ENCODE measurements around the gene C6orf47. TPM values are rescaled to one million over a fixed set of nuclear protein-coding genes. Genes with fewer than 3 reads are reported as not detected.
A peak's percentile ranks its signal among the peaks of the same experiment; 100 is the strongest.

Gene C6orf47
- total RNA-seq, 1 experiment from 2014 or later: 19.4 TPM

DNA sequence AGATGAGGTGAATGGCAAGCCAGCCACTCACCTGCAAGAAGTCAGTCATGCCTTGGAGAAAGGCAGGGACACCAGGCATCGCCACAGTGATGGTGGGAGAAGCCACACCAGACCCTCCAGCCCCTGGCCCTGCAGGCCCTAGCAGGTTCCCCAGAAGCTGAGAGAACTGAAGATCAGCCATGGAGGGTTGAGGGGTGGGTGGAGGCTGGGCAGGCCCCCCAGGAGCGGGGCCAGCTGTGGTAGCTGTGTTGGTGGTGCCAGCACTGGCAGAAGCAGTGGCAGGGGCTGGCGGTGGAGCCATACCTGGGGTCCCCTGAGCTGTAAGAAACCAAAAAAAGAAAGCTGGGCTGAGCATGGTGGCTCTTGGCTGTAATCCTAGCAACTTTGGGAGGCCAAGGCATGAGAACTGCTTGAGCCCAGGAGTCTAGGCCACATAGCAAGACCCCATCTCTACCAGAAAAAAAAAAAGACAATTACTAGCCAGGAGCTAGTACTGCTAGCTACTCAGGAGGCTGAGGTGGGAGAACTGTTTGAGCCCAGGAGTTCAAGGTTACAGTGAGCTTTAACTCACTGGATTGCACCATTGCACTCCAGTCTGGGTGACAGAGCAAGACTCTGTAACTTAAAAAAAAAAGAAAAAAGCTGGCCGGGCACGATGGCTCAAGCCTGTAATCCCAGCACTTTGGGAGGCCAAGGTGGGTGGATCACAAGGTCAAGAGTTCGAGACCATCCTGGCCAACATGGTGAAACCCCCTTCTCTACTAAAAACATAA is 17.6 kb downstream of the C6orf47 start:
- no peak overlapping the region for H3K4me3 ChIP-seq (ENCODE audit: low read depth, low read length)
- no peaks in the 10 kb centered on the region for H3K27me3 Mint-ChIP-seq (ENCODE audit: insufficient read depth, unreplicated experiment)
- H3K9me3 ChIP-seq: no peaks in the 10 kb centered on the region
- H3K9me3 Mint-ChIP-seq (ENCODE audit: unreplicated experiment): no peaks in the 10 kb centered on the region
- BruUV-seq (replicated peaks): no TSS peak
- ChIA-PET CTCF (no interaction called here), POLR2A (interaction anchor here (0.6 kb wide), 1 partner anchor 18 kb away, joined by 4 read pairs; no protein-coding TSS in a partner anchor)
- no peak overlapping the region for H3K4me3 Mint-ChIP-seq (ENCODE audit: unreplicated experiment)
- H3K36me3 Mint-ChIP-seq (ENCODE audit: insufficient read depth, unreplicated experiment): peaks cover 76% of the 10 kb centered on the region
- H3K36me3 ChIP-seq (ENCODE audit: control insufficient read depth, insufficient read depth, low read length): peaks cover 10% of the 10 kb centered on the region
- TF ChIP-seq, protein P1, sequence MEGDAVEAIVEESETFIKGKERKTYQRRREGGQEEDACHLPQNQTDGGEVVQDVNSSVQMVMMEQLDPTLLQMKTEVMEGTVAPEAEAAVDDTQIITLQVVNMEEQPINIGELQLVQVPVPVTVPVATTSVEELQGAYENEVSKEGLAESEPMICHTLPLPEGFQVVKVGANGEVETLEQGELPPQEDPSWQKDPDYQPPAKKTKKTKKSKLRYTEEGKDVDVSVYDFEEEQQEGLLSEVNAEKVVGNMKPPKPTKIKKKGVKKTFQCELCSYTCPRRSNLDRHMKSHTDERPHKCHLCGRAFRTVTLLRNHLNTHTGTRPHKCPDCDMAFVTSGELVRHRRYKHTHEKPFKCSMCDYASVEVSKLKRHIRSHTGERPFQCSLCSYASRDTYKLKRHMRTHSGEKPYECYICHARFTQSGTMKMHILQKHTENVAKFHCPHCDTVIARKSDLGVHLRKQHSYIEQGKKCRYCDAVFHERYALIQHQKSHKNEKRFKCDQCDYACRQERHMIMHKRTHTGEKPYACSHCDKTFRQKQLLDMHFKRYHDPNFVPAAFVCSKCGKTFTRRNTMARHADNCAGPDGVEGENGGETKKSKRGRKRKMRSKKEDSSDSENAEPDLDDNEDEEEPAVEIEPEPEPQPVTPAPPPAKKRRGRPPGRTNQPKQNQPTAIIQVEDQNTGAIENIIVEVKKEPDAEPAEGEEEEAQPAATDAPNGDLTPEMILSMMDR (IDR thresholded peaks at IDR 0.05; ENCODE audit: insufficient read depth in 1 of 2, low read depth in 1 of 2, low read length in 1 of 2, severe bottlenecking in 1 of 2, unreplicated experiment in 1 of 2): no peak
- no peaks in the 10 kb centered on the region for H3K4me1 ChIP-seq
- H3K27me3 ChIP-seq (replicated peaks; ENCODE audit: control insufficient read depth, insufficient read depth, low read length): no peaks in the 10 kb centered on the region
- no peaks in the 10 kb centered on the region for H3K4me1 Mint-ChIP-seq (ENCODE audit: low read depth, unreplicated experiment)
- intact Hi-C loops (cut with micrococcal nuclease; ENCODE audit: unreplicated experiment): no loop called here
- DNase-seq: no peak
- no peak overlapping the region for H3K27ac Mint-ChIP-seq (ENCODE audit: unreplicated experiment)

DNA sequence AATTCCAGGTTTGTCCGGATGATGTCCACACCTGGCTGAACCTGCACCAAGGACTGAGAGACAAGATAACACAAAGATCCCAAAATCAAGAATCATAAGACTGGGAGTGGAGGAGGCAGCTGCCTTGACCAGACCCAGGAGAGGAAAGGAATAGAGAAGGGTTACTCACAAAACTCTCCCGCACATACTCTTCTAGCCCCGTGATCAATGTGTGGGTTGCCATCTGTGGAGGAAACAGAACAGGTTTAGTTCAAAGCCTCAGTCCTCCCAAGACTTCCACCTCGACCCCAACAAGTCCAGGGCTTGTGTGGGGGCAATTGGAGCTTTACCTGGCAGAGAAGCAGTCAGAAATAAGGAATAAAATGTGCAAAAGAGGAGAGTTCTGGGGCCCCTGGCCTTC is 19.2 kb downstream of the C6orf47 start:
- H3K36me3 Mint-ChIP-seq (ENCODE audit: insufficient read depth, unreplicated experiment): peaks cover 81% of the 10 kb centered on the region
- POLR2A ChIA-PET: no interaction called here

DNA sequence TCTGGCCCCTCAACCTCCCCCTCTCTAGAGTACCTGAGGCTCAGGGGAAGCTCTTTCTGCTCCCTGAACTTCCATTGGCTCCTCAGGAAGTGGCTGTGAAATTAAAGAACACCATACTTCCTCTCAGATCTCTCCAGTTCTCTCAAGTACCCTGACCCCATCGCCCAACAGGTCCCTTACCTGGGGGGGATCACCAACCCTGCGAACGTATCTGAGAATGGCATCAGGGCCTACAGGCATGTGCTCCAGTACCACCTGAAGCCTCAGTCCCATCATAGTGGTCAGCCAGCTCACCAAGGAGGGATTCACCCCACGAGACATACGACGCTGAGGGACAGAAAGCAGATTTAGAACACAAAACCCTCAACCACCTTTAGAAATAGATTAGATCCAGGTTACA is 20.0 kb downstream of the C6orf47 start:
- Histone ChIP-seq H3K27me3 (replicated peaks; ENCODE audit: control insufficient read depth, insufficient read depth, low read length) (no peaks in the 10 kb centered on the region), H3K36me3 (ENCODE audit: control insufficient read depth, insufficient read depth, low read length) (peaks cover 8% of the 10 kb centered on the region), H3K4me3 (ENCODE audit: low read depth, low read length) (no peak overlapping the region), H3K4me1 (no peaks in the 10 kb centered on the region), H3K9me3 (no peaks in the 10 kb centered on the region)
- H3K27ac Mint-ChIP-seq (ENCODE audit: unreplicated experiment): no peak overlapping the region
- POLR2A ChIA-PET: no interaction called here
- no peaks in the 10 kb centered on the region for H3K4me1 Mint-ChIP-seq (ENCODE audit: low read depth, unreplicated experiment)
- CTCF ChIA-PET: no interaction called here
- H3K9me3 Mint-ChIP-seq (ENCODE audit: unreplicated experiment): no peaks in the 10 kb centered on the region
- H3K27me3 Mint-ChIP-seq (ENCODE audit: insufficient read depth, unreplicated experiment): no peaks in the 10 kb centered on the region
- peaks cover 87% of the 10 kb centered on the region for H3K36me3 Mint-ChIP-seq (ENCODE audit: insufficient read depth, unreplicated experiment)
- TSS peak; percentile 76 for BruUV-seq (replicated peaks)
- no peak overlapping the region for H3K4me3 Mint-ChIP-seq (ENCODE audit: unreplicated experiment)
- no peak for DNase-seq
- TF ChIP-seq, protein P1 (IDR thresholded peaks at IDR 0.05; ENCODE audit: insufficient read depth in 1 of 2, low read depth in 1 of 2, low read length in 1 of 2, severe bottlenecking in 1 of 2, unreplicated experiment in 1 of 2): no peak
- intact Hi-C loops (cut with micrococcal nuclease; ENCODE audit: unreplicated experiment): no loop called here

More for the DNA sequence above, 19.2 kb downstream of the C6orf47 start:
- Mint-ChIP-seq H3K27me3 (ENCODE audit: insufficient read depth, unreplicated experiment) (no peaks in the 10 kb centered on the region), H3K4me1 (ENCODE audit: low read depth, unreplicated experiment) (no peaks in the 10 kb centered on the region), H3K27ac (ENCODE audit: unreplicated experiment) (no peak overlapping the region), H3K4me3 (ENCODE audit: unreplicated experiment) (no peak overlapping the region), H3K9me3 (ENCODE audit: unreplicated experiment) (no peaks in the 10 kb centered on the region)
- TF ChIP-seq, protein P1 (IDR thresholded peaks at IDR 0.05; ENCODE audit: insufficient read depth in 1 of 2, low read depth in 1 of 2, low read length in 1 of 2, severe bottlenecking in 1 of 2, unreplicated experiment in 1 of 2): no peak
- BruUV-seq (replicated peaks): no TSS peak
- H3K4me1 ChIP-seq: no peaks in the 10 kb centered on the region
- no peaks in the 10 kb centered on the region for H3K27me3 ChIP-seq (replicated peaks; ENCODE audit: control insufficient read depth, insufficient read depth, low read length)
- H3K36me3 ChIP-seq (ENCODE audit: control insufficient read depth, insufficient read depth, low read length): peaks cover 8% of the 10 kb centered on the region
- DNase-seq: no peak
- no peak overlapping the region for H3K4me3 ChIP-seq (ENCODE audit: low read depth, low read length)
- intact Hi-C loops (cut with micrococcal nuclease; ENCODE audit: unreplicated experiment): no loop called here
- CTCF ChIA-PET: no interaction called here
- no peaks in the 10 kb centered on the region for H3K9me3 ChIP-seq

All from Caco-2 (cell line).